Measurements from ENCODE around the gene NAPB. TPM values are rescaled to one million over a fixed set of nuclear protein-coding genes. Genes with fewer than 3 reads are reported as not detected.

Gene NAPB
- 7.9 and 9.6 TPM in 2 replicates for total RNA-seq

GRCh38 chr20:23420943-23421931 lies at the start of gene NAPB:
NAPB (minus strand) TSS chr20:23421488; CDS start chr20:23421402, 86 bp downstream.

GRCh38 chr20:23452776-23453175 lies 31.5 kb upstream of the NAPB start, which contains the start of gene CST11:
CST11 (minus strand) TSS chr20:23452876; CDS start chr20:23452811, 65 bp downstream.

DNA sequence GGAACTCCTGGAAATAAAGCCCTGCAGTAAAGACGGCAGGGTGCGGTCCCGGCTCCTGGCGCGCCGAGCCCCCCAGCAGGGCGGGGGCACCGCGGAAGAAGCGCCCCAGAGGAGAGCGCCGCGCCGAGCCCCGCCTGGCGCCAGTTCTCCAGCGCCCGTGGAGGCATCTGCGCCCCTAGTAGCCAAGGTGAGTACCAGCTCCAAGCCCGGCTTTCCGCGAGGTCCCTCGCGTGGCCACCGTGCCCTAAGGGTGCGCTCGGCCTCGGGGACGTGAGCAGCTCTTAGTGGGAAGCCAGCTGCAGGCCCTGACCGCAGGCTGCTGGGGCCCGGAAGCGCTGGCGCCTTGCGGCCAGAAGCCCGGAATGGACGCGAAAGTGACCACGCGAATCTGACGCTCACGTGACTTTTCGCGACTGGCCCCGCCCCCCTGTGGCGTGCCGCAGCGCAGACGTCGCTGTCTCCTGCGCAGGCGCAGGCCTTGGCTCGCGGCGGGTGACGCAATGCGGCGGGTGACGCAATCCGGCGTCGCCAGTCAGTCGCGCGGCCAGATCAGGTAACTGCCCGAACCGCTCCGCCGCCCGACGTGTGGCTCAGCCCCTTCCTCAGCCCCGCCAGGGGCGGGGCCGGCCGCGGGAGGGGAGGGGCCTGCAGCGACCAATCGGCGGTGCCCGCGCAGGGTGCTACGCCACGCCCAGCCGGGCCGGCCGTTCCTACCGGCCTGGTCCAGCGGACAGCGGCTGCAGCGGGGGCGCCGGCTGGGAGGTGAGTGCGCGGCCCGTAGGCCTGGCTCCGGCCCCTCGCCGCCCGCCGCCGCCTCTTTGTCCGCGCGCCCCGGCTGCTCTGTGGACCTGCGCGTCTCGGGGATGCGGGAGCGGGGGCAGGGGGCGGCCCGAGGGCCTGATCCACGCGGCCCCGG lies 59.6 kb downstream of the NAPB start, which contains the start of gene GZF1:
TSS of gene GZF1 (plus strand) at position 707 of the 916 bp plus-strand sequence. CDS start 2,202 bp downstream, outside the sequence.

GRCh38 chr20:23350196-23350903 lies 70.9 kb downstream of the NAPB start, which contains the start of gene NXT1:
NXT1 (plus strand) TSS chr20:23350791; CDS start chr20:23354042, 3,251 bp downstream.

Small RNAs within 50 kb of the gene (small RNA-seq; reads per million reads assigned to genes)
- gene RF00019 (ENCODE audit: low replicate concordance) (not detected), gene RNA5SP479 (ENCODE audit: low replicate concordance) (not detected)

Other genes starting within 250 kb of the NAPB start
- 17.5 and 32.6 TPM in 2 replicates for gene NXT1, start 70.7 kb downstream of the NAPB start, total RNA-seq
- 18.8 and 42.5 TPM in 2 replicates for gene GZF1, start 59.3 kb downstream of the NAPB start, total RNA-seq
- gene CSTL1, start 18.2 kb upstream of the NAPB start, total RNA-seq = not detected in 2 replicates
- gene CST11, start 31.4 kb upstream of the NAPB start, total RNA-seq = not detected in 2 replicates
- not detected in 2 replicates for gene CST8, start 69.6 kb upstream of the NAPB start, total RNA-seq
- not detected in 2 replicates for gene CST9L, start 147.0 kb upstream of the NAPB start, total RNA-seq
- gene CST9, start 184.4 kb upstream of the NAPB start, total RNA-seq = not detected in 2 replicates
- gene CST3, start 216.5 kb upstream of the NAPB start, total RNA-seq = 191 and 236 TPM in 2 replicates